T-cell (primary cell): ENCODE data around the gene PRSS38. TPM values are rescaled to one million over a fixed set of nuclear protein-coding genes. Genes with fewer than 3 reads are reported as not detected.

Experiments
- ATAC-seq, 4 experiments: fragments of 200-7000 bp in 3 of 4; fragments of 150-1000 bp in 1 of 4; cut with Tn5 transposase; replicated peaks in 1 of 4; 1 replicate in 3 of 4; 2 replicates in 1 of 4; pipeline ENCODE4 v1.10.0; 2021; ENCODE audit warnings: moderate library complexity in 3 of 4, mild to moderate bottlenecking in 2 of 4, moderate number of reproducible peaks in 1 of 4
- CTCF ChIA-PET, 2 donors: fragments of 300-600 bp; sonication (Branson Sonifier 250); formaldehyde crosslinking; loops; one replicate each; lab custom pipeline; 2022; ENCODE audit warnings: antibody characterized with exemption in 2 of 2; lab: Charles Lee
- POLR2A ChIA-PET, 2 donors: fragments of 300-600 bp; sonication (Branson Sonifier 250); formaldehyde crosslinking; loops; one replicate each; lab custom pipeline; 2022; ENCODE audit warnings: antibody characterized with exemption in 2 of 2; lab: Charles Lee
- DNase-seq, 35 experiments: peaks; one replicate each; pipeline versions ENCODE4 v3.0.0 to v3.0.0-alpha.2; 2013 to 2023
- H3K27ac ChIP-seq: one replicate; pipeline ENCODE4 v1.5.1; 2013; ENCODE audit warnings: low read length
- H3K27me3 ChIP-seq, 2 experiments: replicated peaks in 1 of 2; 1 replicate in 1 of 2; 2 replicates in 1 of 2; pipeline versions ENCODE4 v1.6.1 to v1.7.0; 2013; ENCODE audit warnings: low read length in 1 of 2, mixed read lengths in 1 of 2; ENCODE audit not compliant: control insufficient read depth in 2 of 2, insufficient read depth in 2 of 2; ENCODE audit errors: extremely low read depth in 1 of 2
- H3K36me3 ChIP-seq, 2 donors: 1 replicate in 1 of 2; 2 replicates in 1 of 2; pipeline versions ENCODE4 v1.6.1 to v1.7.0; 2013; ENCODE audit warnings: low read length in 1 of 2; ENCODE audit not compliant: control insufficient read depth in 2 of 2, insufficient read depth in 1 of 2; ENCODE audit errors: extremely low read depth in 1 of 2
- H3K4me1 ChIP-seq, 2 experiments: 1 replicate in 1 of 2; 2 replicates in 1 of 2; pipeline versions ENCODE4 v1.6.1 to v1.7.0; 2013; ENCODE audit warnings: low read length in 2 of 2, mixed read lengths in 1 of 2; ENCODE audit not compliant: insufficient read depth in 2 of 2, control insufficient read depth in 1 of 2; ENCODE audit errors: extremely low read depth in 1 of 2
- H3K4me3 ChIP-seq, 2 donors: 1 replicate in 1 of 2; 2 replicates in 1 of 2; pipeline versions ENCODE4 v1.5.1 to v1.7.0; 2013; ENCODE audit warnings: mild to moderate bottlenecking in 2 of 2, low read length in 1 of 2, moderate library complexity in 1 of 2; ENCODE audit not compliant: control insufficient read depth in 1 of 2; ENCODE audit errors: extremely low read depth in 1 of 2
- H3K9me3 ChIP-seq: 2 replicates; pipeline ENCODE4 v1.7.0; 2013
- H3K27ac Mint-ChIP-seq, 2 donors: one replicate each; pipeline ENCODE4 v1.8.0; 2020 to 2021; ENCODE audit warnings: mild to moderate bottlenecking in 2 of 2, mixed read lengths in 2 of 2
- H3K27me3 Mint-ChIP-seq, 2 donors: one replicate each; pipeline ENCODE4 v1.8.0; 2021 to 2022; ENCODE audit warnings: mixed read lengths in 2 of 2
- H3K36me3 Mint-ChIP-seq: one replicate; pipeline ENCODE4 v1.8.0; 2021; ENCODE audit warnings: mixed read lengths
- H3K4me1 Mint-ChIP-seq, 3 donors: one replicate each; pipeline ENCODE4 v1.8.0; 2020 to 2022; ENCODE audit warnings: mixed read lengths in 3 of 3, mild to moderate bottlenecking in 1 of 3
- H3K4me3 Mint-ChIP-seq, 3 donors: one replicate each; pipeline ENCODE4 v1.8.0; 2020 to 2022; ENCODE audit warnings: mild to moderate bottlenecking in 3 of 3, mixed read lengths in 3 of 3, moderate library complexity in 3 of 3
- H3K9me3 Mint-ChIP-seq, 3 donors: one replicate each; pipeline ENCODE4 v1.8.0; 2020 to 2022; ENCODE audit warnings: mixed read lengths in 3 of 3
- WGBS: methylation state at CpG from one replicate; pipeline ENCODE4 v1.1.5; 2013; ENCODE audit warnings: missing lambda C conversion rate; ENCODE audit not compliant: insufficient coverage; 5-methylcytosine and 5-hydroxymethylcytosine counted together
- total RNA-seq, 35 experiments: library from RNA in 6 of 35; stranded (reverse) in 6 of 35; fragments of 120-200 nt in 1 of 35; gene quantifications; one replicate each; pipeline versions ENCODE4 v1.2.1 to v1.2.4 and lab custom pipeline; 2013 to 2026

PRSS38 gene
- total RNA-seq, 5 donors from 2014 or later (not counting 1 experiment from before 2014, with no cell fraction given), result not detected

- Histone ChIP-seq H3K4me3 (no peak overlapping the region), H3K4me1 (peaks cover 2 to 34% of the 10 kb centered on the region in 2 experiments), H3K27ac (no peak overlapping the region), H3K36me3 (peaks cover 5 to 19% of the 10 kb centered on the region in 2 donors), H3K27me3 (no peaks in the 10 kb centered on the region), H3K9me3 (no peaks in the 10 kb centered on the region)
- no peaks in the 10 kb centered on the region for H3K9me3 Mint-ChIP-seq
- peaks cover 20% of the 10 kb centered on the region for H3K36me3 Mint-ChIP-seq
- ATAC-seq (no peak), DNase-seq (no peak)
- no peak overlapping the region for H3K27ac Mint-ChIP-seq
- peaks cover 11 to 24% (median 24%) of the 10 kb centered on the region in 3 donors for H3K4me1 Mint-ChIP-seq
- POLR2A ChIA-PET, result interaction anchor here in 1 of 2 donors (0.6 kb wide), 1 partner anchor 309 kb away, joined by 3 read pairs; no protein-coding TSS in a partner anchor
- H3K27me3 Mint-ChIP-seq, result no peaks in the 10 kb centered on the region
- no peak overlapping the region for H3K4me3 Mint-ChIP-seq
- CTCF ChIA-PET, result no interaction called here
- no CpG with 5 or more reads among the region's 4 CpGs for WGBS
Measured at GRCh38 chr1:227777646-227778045, 37.8 kb upstream of the PRSS38 start.

GRCh38 chr1:227778401-227778947 lies 37.0 kb upstream of the PRSS38 start:
- WGBS, result 92% methylated on average over 4 of the region's 8 CpGs
- Mint-ChIP-seq H3K27me3 (no peaks in the 10 kb centered on the region), H3K4me1 (peaks cover 11 to 19% (median 19%) of the 10 kb centered on the region in 3 donors), H3K36me3 (peaks cover 23% of the 10 kb centered on the region), H3K4me3 (no peak overlapping the region), H3K27ac (no peak overlapping the region), H3K9me3 (no peaks in the 10 kb centered on the region)
- CTCF ChIA-PET, result no interaction called here
- Histone ChIP-seq H3K9me3 (no peaks in the 10 kb centered on the region), H3K36me3 (peaks cover 5 to 19% of the 10 kb centered on the region in 2 donors), H3K27ac (no peak overlapping the region), H3K4me1 (peaks cover 2 to 26% of the 10 kb centered on the region in 2 experiments), H3K4me3 (no peak overlapping the region), H3K27me3 (no peaks in the 10 kb centered on the region)
- no peak for DNase-seq
- no peak for ATAC-seq
- POLR2A ChIA-PET, result no interaction called here

DNA sequence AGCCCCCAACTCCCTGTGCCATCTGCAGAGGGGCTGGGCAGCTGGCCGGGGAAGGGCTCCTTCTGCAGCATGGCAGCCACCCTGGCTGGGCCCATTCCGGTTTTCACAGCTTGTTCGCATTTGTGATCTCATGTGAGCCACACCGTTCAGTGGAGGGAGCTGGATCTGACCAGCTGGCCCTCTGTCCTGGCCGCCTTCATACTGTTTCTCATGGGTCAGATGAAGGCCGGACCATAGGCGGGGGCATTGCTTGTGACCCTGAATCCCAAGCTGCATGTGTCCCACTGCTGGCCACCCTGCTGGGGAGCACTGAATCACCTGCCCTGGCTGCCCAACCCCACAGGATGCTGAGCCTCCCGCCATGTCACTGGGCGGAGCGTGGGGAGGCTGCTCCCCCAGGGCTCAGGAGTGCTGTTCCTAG lies 36.4 kb upstream of the PRSS38 start:
- POLR2A ChIA-PET, result no interaction called here
- H3K4me1 Mint-ChIP-seq, result peaks cover 7 to 13% (median 13%) of the 10 kb centered on the region in 3 donors
- Histone ChIP-seq H3K4me3 (no peak overlapping the region), H3K9me3 (no peaks in the 10 kb centered on the region), H3K36me3 (peaks cover 5 to 19% of the 10 kb centered on the region in 2 donors), H3K27ac (no peak overlapping the region), H3K27me3 (no peaks in the 10 kb centered on the region), H3K4me1 (peaks cover 0 to 20% of the 10 kb centered on the region in 2 experiments)
- CTCF ChIA-PET, result no interaction called here
- no peak overlapping the region for H3K27ac Mint-ChIP-seq
- no peaks in the 10 kb centered on the region for H3K9me3 Mint-ChIP-seq
- no peak overlapping the region for H3K4me3 Mint-ChIP-seq
- WGBS, result 95% methylated on average over 10 of the region's 10 CpGs
- H3K36me3 Mint-ChIP-seq, result peaks cover 19% of the 10 kb centered on the region
- no peak for ATAC-seq
- peak in 1 of 35 experiments; percentile 21 for DNase-seq
- no peaks in the 10 kb centered on the region for H3K27me3 Mint-ChIP-seq

DNA sequence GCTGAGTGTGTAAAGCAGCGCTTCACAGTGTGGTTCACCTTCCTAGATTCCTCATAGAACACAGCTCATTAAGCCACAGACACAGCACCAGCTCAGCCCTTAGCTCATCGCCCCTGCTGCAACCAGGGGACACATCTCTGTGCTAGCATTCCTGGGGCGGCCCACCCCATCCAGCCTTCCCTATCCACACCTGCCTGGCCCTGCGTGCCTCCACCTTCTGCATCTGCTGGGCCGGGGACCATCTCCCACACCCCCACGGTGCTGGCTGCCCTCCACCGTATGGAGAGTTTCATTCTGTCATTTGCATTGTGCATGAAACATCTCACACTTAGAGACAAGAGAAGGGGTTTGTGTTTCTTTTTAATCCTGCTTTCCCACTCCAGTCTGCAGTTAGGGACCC lies 35.8 kb upstream of the PRSS38 start:
- ATAC-seq (no peak), DNase-seq (peak in 1 of 35 experiments; percentile 15)
- Histone ChIP-seq H3K27ac (no peak overlapping the region), H3K36me3 (peaks cover 5 to 16% of the 10 kb centered on the region in 2 donors), H3K4me3 (no peak overlapping the region), H3K9me3 (no peaks in the 10 kb centered on the region), H3K4me1 (peaks cover 0 to 14% of the 10 kb centered on the region in 2 experiments), H3K27me3 (no peaks in the 10 kb centered on the region)
- Mint-ChIP-seq H3K9me3 (no peaks in the 10 kb centered on the region), H3K27ac (peak overlapping the region in 1 of 2 donors; percentile 11), H3K27me3 (no peaks in the 10 kb centered on the region), H3K36me3 (peaks cover 14% of the 10 kb centered on the region), H3K4me1 (peaks cover under 1 to 7% (median 6%) of the 10 kb centered on the region in 3 donors), H3K4me3 (no peak overlapping the region)
- POLR2A ChIA-PET, result no interaction called here
- CTCF ChIA-PET, result no interaction called here
- WGBS, result 100% methylated on average over 3 of the region's 7 CpGs

DNA sequence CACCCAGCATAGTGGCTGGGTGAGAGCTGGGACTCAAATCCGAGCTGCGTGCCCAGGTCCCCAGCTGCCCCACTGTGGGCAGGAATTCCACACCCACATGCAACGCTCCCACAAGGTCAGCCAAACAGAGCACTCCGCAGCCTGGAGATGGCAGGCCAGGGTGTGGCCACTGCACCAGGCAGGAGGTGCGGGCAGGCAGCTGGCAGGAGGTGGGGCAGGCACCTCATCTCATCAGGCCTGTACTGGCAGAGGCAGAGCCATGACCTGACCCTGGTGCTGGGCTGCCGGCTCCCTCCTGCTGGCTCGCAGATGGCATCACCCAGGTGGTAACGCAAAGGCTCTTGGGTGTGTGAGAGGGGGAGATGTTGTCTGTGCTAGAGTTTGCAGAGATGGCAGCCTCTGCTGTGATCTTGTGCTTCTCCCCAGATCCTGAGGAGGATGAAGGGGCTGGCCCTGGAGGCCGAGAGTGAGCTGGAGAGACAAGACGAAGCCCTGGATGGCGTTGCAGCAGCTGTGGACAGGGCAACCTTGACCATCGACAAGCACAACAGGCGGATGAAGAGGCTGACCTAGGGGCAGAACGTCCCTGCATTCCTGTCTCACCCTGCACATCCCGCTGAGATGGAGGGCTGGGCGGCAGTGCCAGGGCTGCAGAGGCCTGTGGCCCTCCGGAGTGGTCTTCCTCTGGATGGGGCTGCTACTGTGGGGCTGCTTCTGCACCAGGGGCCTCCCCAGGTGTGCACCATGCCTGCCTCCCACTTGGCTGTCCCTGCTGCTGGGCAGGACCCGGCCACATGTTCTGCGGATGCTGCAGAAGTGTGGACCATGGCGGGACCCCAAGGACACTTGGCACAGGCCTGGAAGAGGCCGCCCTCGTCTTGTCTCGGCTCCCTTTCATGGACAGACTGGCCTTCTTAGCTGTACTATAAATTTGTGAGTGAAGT lies 35.1 kb upstream of the PRSS38 start:
- H3K27ac Mint-ChIP-seq, result no peak overlapping the region
- Histone ChIP-seq H3K36me3 (peaks cover under 1 to 16% of the 10 kb centered on the region in 2 donors), H3K9me3 (no peaks in the 10 kb centered on the region), H3K4me1 (peaks cover 0 to 10% of the 10 kb centered on the region in 2 experiments), H3K4me3 (no peak overlapping the region), H3K27ac (no peak overlapping the region), H3K27me3 (no peaks in the 10 kb centered on the region)
- no peaks in the 10 kb centered on the region for H3K27me3 Mint-ChIP-seq
- H3K4me3 Mint-ChIP-seq, result no peak overlapping the region
- ATAC-seq (no peak), DNase-seq (peak in 2 of 35 experiments; percentile 4 to 19)
- H3K36me3 Mint-ChIP-seq, result peaks cover 14% of the 10 kb centered on the region
- ChIA-PET POLR2A (no interaction called here), CTCF (interaction anchor here in 1 of 2 donors (0.6 kb wide), 1 partner anchor 1749 kb away, joined by 4 read pairs; no protein-coding TSS in a partner anchor)
- 88% methylated on average over 19 of the region's 23 CpGs for WGBS
- H3K4me1 Mint-ChIP-seq, result peaks cover 0 to 3% (median 3%) of the 10 kb centered on the region in 3 donors
- no peaks in the 10 kb centered on the region for H3K9me3 Mint-ChIP-seq

- POLR2A ChIA-PET, result no interaction called here
- Histone ChIP-seq H3K4me3 (no peak overlapping the region), H3K36me3 (peaks cover 0 to 11% of the 10 kb centered on the region in 2 donors), H3K27ac (no peak overlapping the region), H3K9me3 (no peaks in the 10 kb centered on the region), H3K27me3 (peaks cover 0 to under 1% of the 10 kb centered on the region in 2 experiments), H3K4me1 (peaks cover 0 to 7% of the 10 kb centered on the region in 2 experiments)
- Mint-ChIP-seq H3K27me3 (no peaks in the 10 kb centered on the region), H3K36me3 (peaks cover 10% of the 10 kb centered on the region), H3K4me3 (no peak overlapping the region), H3K4me1 (peaks cover 7 to 11% (median 10%) of the 10 kb centered on the region in 3 donors), H3K27ac (no peak overlapping the region), H3K9me3 (no peaks in the 10 kb centered on the region)
- DNase-seq, result peak in 2 of 35 experiments; percentile 5 to 11
- CTCF ChIA-PET, result no interaction called here
- ATAC-seq, result no peak
- 97% methylated on average over 14 of the region's 15 CpGs for WGBS
Measured at GRCh38 chr1:227781314-227781930, 34.1 kb upstream of the PRSS38 start.
